ENCODE measurements around the gene DUS2. TPM values are rescaled to one million over a fixed set of nuclear protein-coding genes. Genes with fewer than 3 reads are reported as not detected.
"Not testable (repeated sequence)": the region's sequence is repeated elsewhere in the genome, so short reads cannot be mapped to it uniquely, and the experiment has no call there.

Gene DUS2
- polyA plus RNA-seq, 1 donor (not counting 4 experiments of a cell fraction or from before 2014, with no cell fraction given): 22.9 TPM

GRCh38 chr16:68091380-68092261 is 68.5 kb downstream of the DUS2 start:
- no peaks in the 10 kb centered on the region for H4K20me1 ChIP-seq (ENCODE audit: control insufficient read depth, extremely low read depth, insufficient read depth, low read length)
- peak overlapping the region; percentile 64 for H3K27ac ChIP-seq (ENCODE audit: control insufficient read depth, insufficient read depth, low read length)
- H3K4me1 ChIP-seq (ENCODE audit: control insufficient read depth, extremely low read depth, insufficient read depth, low read length): peaks cover 55% of the 10 kb centered on the region
- H3K9ac ChIP-seq (ENCODE audit: control insufficient read depth, extremely low read depth, insufficient read depth, low read length): peak overlapping the region; percentile 19
- H2AFZ ChIP-seq (ENCODE audit: control insufficient read depth, low read length): no peak overlapping the region
- H3K4me3 ChIP-seq (ENCODE audit: control insufficient read depth in 2 of 3, extremely low read depth in 1 of 3, insufficient read depth in 2 of 3, low read depth in 1 of 3, low read length in 3 of 3): no peak overlapping the region
- H3K9me3 ChIP-seq (ENCODE audit: control insufficient read depth, low read depth, low read length): no peaks in the 10 kb centered on the region
- H3K27me3 ChIP-seq (ENCODE audit: control insufficient read depth, extremely low read depth, insufficient read depth, low read length): no peaks in the 10 kb centered on the region
- H3K79me2 ChIP-seq (ENCODE audit: control insufficient read depth, insufficient read depth, low read length): peaks cover 85% of the 10 kb centered on the region
- H3K9me1 ChIP-seq (ENCODE audit: control insufficient read depth, extremely low read depth, insufficient read depth, low read length): peaks cover 4% of the 10 kb centered on the region
- DNase-seq (ENCODE audit: low read depth, low spot score) (peak; percentile 69), FAIRE-seq (peak; percentile 88)
- dilution Hi-C loops (cut with MboI; ENCODE audit: extremely low pct_ligation_motif_present, low sequenced_read_pairs): no loop called here
- no peak for TF ChIP-seq EZH2 (IDR thresholded peaks at IDR 0.05; ENCODE audit: low read length)
- TF ChIP-seq, protein P1, sequence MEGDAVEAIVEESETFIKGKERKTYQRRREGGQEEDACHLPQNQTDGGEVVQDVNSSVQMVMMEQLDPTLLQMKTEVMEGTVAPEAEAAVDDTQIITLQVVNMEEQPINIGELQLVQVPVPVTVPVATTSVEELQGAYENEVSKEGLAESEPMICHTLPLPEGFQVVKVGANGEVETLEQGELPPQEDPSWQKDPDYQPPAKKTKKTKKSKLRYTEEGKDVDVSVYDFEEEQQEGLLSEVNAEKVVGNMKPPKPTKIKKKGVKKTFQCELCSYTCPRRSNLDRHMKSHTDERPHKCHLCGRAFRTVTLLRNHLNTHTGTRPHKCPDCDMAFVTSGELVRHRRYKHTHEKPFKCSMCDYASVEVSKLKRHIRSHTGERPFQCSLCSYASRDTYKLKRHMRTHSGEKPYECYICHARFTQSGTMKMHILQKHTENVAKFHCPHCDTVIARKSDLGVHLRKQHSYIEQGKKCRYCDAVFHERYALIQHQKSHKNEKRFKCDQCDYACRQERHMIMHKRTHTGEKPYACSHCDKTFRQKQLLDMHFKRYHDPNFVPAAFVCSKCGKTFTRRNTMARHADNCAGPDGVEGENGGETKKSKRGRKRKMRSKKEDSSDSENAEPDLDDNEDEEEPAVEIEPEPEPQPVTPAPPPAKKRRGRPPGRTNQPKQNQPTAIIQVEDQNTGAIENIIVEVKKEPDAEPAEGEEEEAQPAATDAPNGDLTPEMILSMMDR (optimal IDR thresholded peaks at IDR 0.05 in 1 of 3, IDR thresholded peaks at IDR 0.05 in 1 of 3, conservative IDR thresholded peaks at IDR 0.05 in 1 of 3; ENCODE audit: extremely low read depth in 1 of 3, insufficient read depth in 2 of 3, low read length in 3 of 3): no peak
- no peaks in the 10 kb centered on the region for H3K36me3 ChIP-seq (ENCODE audit: control insufficient read depth in 2 of 2, extremely low read depth in 1 of 2, insufficient read depth in 2 of 2, low read length in 2 of 2)
- peak overlapping the region; percentile 65 for H3K4me2 ChIP-seq (ENCODE audit: control insufficient read depth, extremely low read depth, insufficient read depth, low read depth, low read length)

- DNase-seq (ENCODE audit: low read depth, low spot score); H3K36me3 ChIP-seq (ENCODE audit: control insufficient read depth in 2 of 2, extremely low read depth in 1 of 2, insufficient read depth in 2 of 2, low read length in 2 of 2); dilution Hi-C loops (cut with MboI; ENCODE audit: extremely low pct_ligation_motif_present, low sequenced_read_pairs); H2AFZ ChIP-seq (ENCODE audit: control insufficient read depth, low read length); H3K9me3 ChIP-seq (ENCODE audit: control insufficient read depth, low read depth, low read length); FAIRE-seq; H3K4me3 ChIP-seq (ENCODE audit: control insufficient read depth in 2 of 3, extremely low read depth in 1 of 3, insufficient read depth in 2 of 3, low read depth in 1 of 3, low read length in 3 of 3); H4K20me1 ChIP-seq (ENCODE audit: control insufficient read depth, extremely low read depth, insufficient read depth, low read length); H3K9me1 ChIP-seq (ENCODE audit: control insufficient read depth, extremely low read depth, insufficient read depth, low read length); H3K27me3 ChIP-seq (ENCODE audit: control insufficient read depth, extremely low read depth, insufficient read depth, low read length): not testable (repeated sequence)
- Histone ChIP-seq H3K9ac (ENCODE audit: control insufficient read depth, extremely low read depth, insufficient read depth, low read length) (peak overlapping the region; percentile 19), H3K27ac (ENCODE audit: control insufficient read depth, insufficient read depth, low read length) (peak overlapping the region; percentile 64), H3K79me2 (ENCODE audit: control insufficient read depth, insufficient read depth, low read length) (peaks cover 85% of the 10 kb centered on the region), H3K4me1 (ENCODE audit: control insufficient read depth, extremely low read depth, insufficient read depth, low read length) (peaks cover 52% of the 10 kb centered on the region), H3K4me2 (ENCODE audit: control insufficient read depth, extremely low read depth, insufficient read depth, low read depth, low read length) (peak overlapping the region; percentile 65)
These were observed 69.2 kb downstream of the DUS2 start for GRCh38 chr16:68092275-68092674.
